Bone marrow (tissue), 2 donors: Measurements from ENCODE around the gene MLKL.
"Not testable (repeated sequence)": the region's sequence is repeated elsewhere in the genome, so short reads cannot be mapped to it uniquely, and the experiment has no call there.

Experiments
- DNase-seq, 2 donors: peaks; one replicate each; lab custom pipeline; 2025; lab: John Stamatoyannopoulos, UW

Gene MLKL

GRCh38 chr16:74732707-74733350 lies 32.2 kb upstream of the MLKL start:
- DNase-seq: no peak

- DNase-seq: no peak
Measured at GRCh38 chr16:74731853-74732477, 31.3 kb upstream of the MLKL start.

GRCh38 chr16:74729783-74730683 lies 29.4 kb upstream of the MLKL start:
- DNase-seq: no peak

- DNase-seq: no peak
Measured at GRCh38 chr16:74727903-74728302, 27.2 kb upstream of the MLKL start.

- peak; percentile 2 to 14 for DNase-seq
Measured at GRCh38 chr16:74726716-74727115, 26.1 kb upstream of the MLKL start.

GRCh38 chr16:74725651-74726455 lies 25.2 kb upstream of the MLKL start:
- no peak for DNase-seq

GRCh38 chr16:74724820-74725549 lies 24.3 kb upstream of the MLKL start:
- DNase-seq: no peak

GRCh38 chr16:74723256-74723655 lies 22.6 kb upstream of the MLKL start:
- no peak for DNase-seq

GRCh38 chr16:74722156-74722555 lies 21.5 kb upstream of the MLKL start:
- not testable (repeated sequence) for DNase-seq

GRCh38 chr16:74721716-74722115 lies 21.1 kb upstream of the MLKL start:
- no peak for DNase-seq

GRCh38 chr16:74720579-74720978 lies 19.9 kb upstream of the MLKL start:
- no peak for DNase-seq

GRCh38 chr16:74718741-74719610 lies 18.3 kb upstream of the MLKL start:
- DNase-seq: no peak

- DNase-seq: no peak
Measured at GRCh38 chr16:74718140-74718539, 17.5 kb upstream of the MLKL start.

GRCh38 chr16:74717367-74717766 lies 16.7 kb upstream of the MLKL start:
- no peak for DNase-seq

- no peak for DNase-seq
Measured at GRCh38 chr16:74716355-74716754, 15.7 kb upstream of the MLKL start.

GRCh38 chr16:74713876-74714275 lies 13.2 kb upstream of the MLKL start:
- no peak for DNase-seq

GRCh38 chr16:74713325-74713724 lies 12.7 kb upstream of the MLKL start:
- DNase-seq: no peak

GRCh38 chr16:74711938-74712337 lies 11.3 kb upstream of the MLKL start:
- DNase-seq: no peak

- no peak for DNase-seq
Measured at GRCh38 chr16:74710401-74710800, 9.7 kb upstream of the MLKL start.

- DNase-seq: peak; percentile 31 to 70
Measured at GRCh38 chr16:74709441-74709877, 8.8 kb upstream of the MLKL start.
